Astrocyte (in vitro differentiated cells and primary cell): Measurements from ENCODE around the gene OPCML.

Experiments
- EZH2 ChIP-seq: IDR thresholded peaks from 2 replicates; pipeline ENCODE4 v1.6.1; 2012; ENCODE audit warnings: mild to moderate bottlenecking, low read length, inconsistent platforms; ENCODE audit not compliant: insufficient read depth
- TF ChIP-seq, protein P1 (sequence below): IDR thresholded peaks from 2 replicates; pipeline ENCODE4 v1.5.1; 2011; ENCODE audit warnings: low read depth, mild to moderate bottlenecking, inconsistent platforms, low read length, moderate library complexity; ENCODE audit not compliant: insufficient read depth

DNA sequence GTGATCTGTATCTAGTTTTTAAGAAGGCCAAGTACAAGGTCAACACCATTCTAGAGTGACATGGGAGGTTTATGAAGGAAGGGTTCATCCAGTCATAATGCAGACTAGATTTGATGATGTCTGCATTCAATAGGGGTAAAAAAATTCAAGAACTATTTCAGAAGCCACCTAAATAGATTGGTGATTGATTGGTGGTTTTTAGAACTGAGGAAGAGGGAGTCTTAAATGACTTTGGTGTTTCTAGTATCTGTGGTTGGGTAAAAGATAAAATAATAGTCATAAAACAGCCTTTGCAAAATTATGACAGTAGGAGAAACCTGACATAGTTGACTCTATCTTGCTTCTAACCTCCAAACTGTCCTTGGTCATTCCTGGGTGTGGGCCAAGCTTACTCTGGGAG lies 114.1 kb downstream of the OPCML start:
- TF ChIP-seq EZH2, result no peak
- TF ChIP-seq, protein P1, sequence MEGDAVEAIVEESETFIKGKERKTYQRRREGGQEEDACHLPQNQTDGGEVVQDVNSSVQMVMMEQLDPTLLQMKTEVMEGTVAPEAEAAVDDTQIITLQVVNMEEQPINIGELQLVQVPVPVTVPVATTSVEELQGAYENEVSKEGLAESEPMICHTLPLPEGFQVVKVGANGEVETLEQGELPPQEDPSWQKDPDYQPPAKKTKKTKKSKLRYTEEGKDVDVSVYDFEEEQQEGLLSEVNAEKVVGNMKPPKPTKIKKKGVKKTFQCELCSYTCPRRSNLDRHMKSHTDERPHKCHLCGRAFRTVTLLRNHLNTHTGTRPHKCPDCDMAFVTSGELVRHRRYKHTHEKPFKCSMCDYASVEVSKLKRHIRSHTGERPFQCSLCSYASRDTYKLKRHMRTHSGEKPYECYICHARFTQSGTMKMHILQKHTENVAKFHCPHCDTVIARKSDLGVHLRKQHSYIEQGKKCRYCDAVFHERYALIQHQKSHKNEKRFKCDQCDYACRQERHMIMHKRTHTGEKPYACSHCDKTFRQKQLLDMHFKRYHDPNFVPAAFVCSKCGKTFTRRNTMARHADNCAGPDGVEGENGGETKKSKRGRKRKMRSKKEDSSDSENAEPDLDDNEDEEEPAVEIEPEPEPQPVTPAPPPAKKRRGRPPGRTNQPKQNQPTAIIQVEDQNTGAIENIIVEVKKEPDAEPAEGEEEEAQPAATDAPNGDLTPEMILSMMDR, result no peak
